Breast epithelium (tissue), 4 donors: ENCODE measurements around the gene MTMR12. TPM values are rescaled to one million over a fixed set of nuclear protein-coding genes. Genes with fewer than 3 reads are reported as not detected.
"Not testable (repeated sequence)": the region's sequence is repeated elsewhere in the genome, so short reads cannot be mapped to it uniquely, and the experiment has no call there.

Experiments
- DNase-seq, 2 donors: peaks; one replicate each; pipeline ENCODE4 v3.0.0-alpha.2; 2019; ENCODE audit warnings: low spot score in 2 of 2
- H3K27ac ChIP-seq, 2 donors: fragments of 200-600 bp; sonication (generic) in 1 of 2; one replicate each; pipeline ENCODE4 v1.5.1; 2016 to 2019; ENCODE audit warnings: mild to moderate bottlenecking in 1 of 2
- H3K27me3 ChIP-seq, 2 donors: fragments of 200-600 bp; sonication (generic) in 1 of 2; one replicate each; pipeline versions ENCODE4 v1.5.1 to v1.6.0; 2017 to 2019; ENCODE audit warnings: control low read depth in 1 of 2, mild to moderate bottlenecking in 1 of 2
- H3K36me3 ChIP-seq: fragments of 200-600 bp; one replicate; pipeline ENCODE4 v1.5.1; 2019
- H3K4me1 ChIP-seq, 2 donors: fragments of 200-600 bp; sonication (generic); one replicate each; pipeline ENCODE4 v1.5.1; 2016 to 2019; ENCODE audit warnings: control low read depth in 1 of 2
- H3K4me3 ChIP-seq, 3 donors: fragments of 200-600 bp; sonication (generic); 1 replicate in 2 of 3; 2 replicates in 1 of 3; pipeline ENCODE4 v1.5.1; 2016 to 2019; ENCODE audit warnings: mild to moderate bottlenecking in 3 of 3, moderate library complexity in 2 of 3
- H3K9me3 ChIP-seq, 2 donors: fragments of 200-600 bp; sonication (generic) in 1 of 2; one replicate each; pipeline ENCODE4 v1.5.1; 2016 to 2019; ENCODE audit warnings: control low read depth in 1 of 2
- CTCF ChIP-seq, 3 donors: fragments of 450-650 bp; IDR thresholded peaks; one replicate each; pipeline ENCODE4 v1.5.1; 2016 to 2017; ENCODE audit warnings: antibody characterized with exemption in 3 of 3, mild to moderate bottlenecking in 3 of 3, moderate library complexity in 3 of 3
- POLR2A ChIP-seq: fragments of 450-650 bp; IDR thresholded peaks from one replicate; pipeline ENCODE4 v1.6.1; 2016; ENCODE audit warnings: antibody characterized with exemption, mild to moderate bottlenecking, moderate library complexity
- POLR2AphosphoS5 ChIP-seq, 3 donors: sonication (generic); formaldehyde crosslinking; IDR thresholded peaks; one replicate each; pipeline ENCODE4 v1.6.1; 2017; ENCODE audit warnings: antibody characterized with exemption in 3 of 3
- intact Hi-C: fragments of 100-400 bp; cut with DNase I; formaldehyde crosslinking; loops from one replicate; pipeline ENCODE4 v1.15.1; 2023; ENCODE audit warnings: low total_unique reads
- total RNA-seq, 3 donors: library from RNA; depleted of rRNA; stranded (reverse); fragments of >200 nt; gene quantifications; one replicate each; pipeline ENCODE4 v1.1.0, GENCODE V29; 2016

MTMR12 gene
- total RNA-seq, 3 donors from 2014 or later: 40.0 to 61.3 (median 43.0) TPM

GRCh38 chr5:32301891-32302290 is 10.8 kb downstream of the MTMR12 start:
- Histone ChIP-seq H3K4me3 (no peak overlapping the region), H3K27ac (peak overlapping the region in 1 of 2 donors; percentile 54), H3K27me3 (no peaks in the 10 kb centered on the region), H3K36me3 (no peaks in the 10 kb centered on the region), H3K4me1 (no peaks in the 10 kb centered on the region), H3K9me3 (no peaks in the 10 kb centered on the region)
- TF ChIP-seq CTCF (IDR thresholded peaks at IDR 0.05) (no peak), POLR2AphosphoS5 (IDR thresholded peaks at IDR 0.05) (no peak), POLR2A (no peak)
- intact Hi-C loops: no loop called here
- no peak for DNase-seq

DNA sequence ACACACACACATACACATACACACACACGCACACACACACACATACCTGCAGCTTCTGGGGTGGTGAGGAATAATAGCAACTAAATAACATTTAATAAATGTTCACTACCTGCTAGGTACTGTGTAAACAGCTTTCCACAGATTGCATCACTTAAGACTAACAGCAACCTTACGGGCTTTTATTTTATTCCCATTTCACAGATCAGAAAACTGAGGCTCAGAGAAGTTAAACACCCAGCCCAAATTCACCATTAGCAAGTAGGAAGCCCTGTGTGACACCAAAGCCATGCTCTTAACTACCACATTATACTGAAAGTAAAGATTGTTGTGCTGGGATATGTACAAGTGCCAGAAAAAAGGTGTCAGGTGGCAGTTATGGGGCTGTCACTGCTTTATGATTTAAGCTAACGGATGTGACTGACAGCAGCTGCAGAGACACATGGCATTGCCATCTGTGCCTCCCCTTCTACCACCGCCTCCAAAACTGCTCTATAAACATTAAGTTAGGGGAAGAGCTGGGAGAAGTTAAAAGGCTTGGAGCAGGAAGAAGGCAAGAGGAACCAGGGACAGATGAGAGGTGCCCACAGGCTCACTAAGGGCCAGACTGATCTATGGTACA is 13.6 kb downstream of the MTMR12 start:
- no peak for DNase-seq
- no peaks in the 10 kb centered on the region for H3K4me1 ChIP-seq
- no peaks in the 10 kb centered on the region for H3K36me3 ChIP-seq
- no peaks in the 10 kb centered on the region for H3K9me3 ChIP-seq
- H3K27ac ChIP-seq: no peak overlapping the region
- H3K4me3 ChIP-seq: no peak overlapping the region
- intact Hi-C loops: no loop called here
- TF ChIP-seq POLR2A: no peak
- no peak for TF ChIP-seq CTCF (IDR thresholded peaks at IDR 0.05)
- TF ChIP-seq POLR2AphosphoS5 (IDR thresholded peaks at IDR 0.05): no peak
- no peaks in the 10 kb centered on the region for H3K27me3 ChIP-seq

GRCh38 chr5:32298059-32298415 is 14.7 kb downstream of the MTMR12 start:
- Histone ChIP-seq H3K9me3 (no peaks in the 10 kb centered on the region), H3K27me3 (no peaks in the 10 kb centered on the region), H3K27ac (no peak overlapping the region), H3K4me3 (no peak overlapping the region), H3K4me1 (no peaks in the 10 kb centered on the region), H3K36me3 (no peaks in the 10 kb centered on the region)
- DNase-seq: no peak
- intact Hi-C loops: no loop called here
- TF ChIP-seq POLR2A (no peak), CTCF (IDR thresholded peaks at IDR 0.05) (no peak), POLR2AphosphoS5 (IDR thresholded peaks at IDR 0.05) (no peak)

GRCh38 chr5:32297181-32298058 is 15.3 kb downstream of the MTMR12 start:
- Histone ChIP-seq H3K4me3 (no peak overlapping the region), H3K9me3 (no peaks in the 10 kb centered on the region), H3K27ac (no peak overlapping the region), H3K36me3 (no peaks in the 10 kb centered on the region), H3K27me3 (no peaks in the 10 kb centered on the region), H3K4me1 (no peaks in the 10 kb centered on the region)
- no peak for DNase-seq
- intact Hi-C loops: no loop called here
- TF ChIP-seq POLR2A (no peak), CTCF (IDR thresholded peaks at IDR 0.05) (no peak), POLR2AphosphoS5 (IDR thresholded peaks at IDR 0.05) (no peak)

GRCh38 chr5:32295966-32296772 is 16.6 kb downstream of the MTMR12 start:
- H3K4me3 ChIP-seq, H3K4me1 ChIP-seq, intact Hi-C loops, H3K27me3 ChIP-seq, H3K9me3 ChIP-seq, H3K36me3 ChIP-seq, DNase-seq: not testable (repeated sequence)
- peak overlapping the region in 1 of 2 donors; percentile 37 for H3K27ac ChIP-seq
